Activated naive CD8-positive, alpha-beta T cell treated with anti-CD3 and anti-CD28 coated beads, Interleukin-2, amount 50 U/mL, for 24 hours (primary cell): ENCODE results near the gene CD101.
"Not testable (repeated sequence)": the region's sequence is repeated elsewhere in the genome, so short reads cannot be mapped to it uniquely, and the experiment has no call there.

Experiments
- ATAC-seq: fragments of 150-1000 bp; cut with Tn5 transposase; one replicate; pipeline ENCODE4 v1.10.0; 2021
- DNase-seq: peaks from one replicate; pipeline ENCODE4 v3.0.0; 2021
- H3K27ac Mint-ChIP-seq: one replicate; pipeline ENCODE4 v1.8.0; 2021; ENCODE audit warnings: mild to moderate bottlenecking, mixed read lengths
- H3K27me3 Mint-ChIP-seq: one replicate; pipeline ENCODE4 v1.8.0; 2021; ENCODE audit warnings: mixed read lengths
- H3K36me3 Mint-ChIP-seq: one replicate; pipeline ENCODE4 v1.8.0; 2021; ENCODE audit warnings: low read depth, mixed read lengths
- H3K4me1 Mint-ChIP-seq: one replicate; pipeline ENCODE4 v1.8.0; 2021; ENCODE audit warnings: mixed read lengths
- H3K4me3 Mint-ChIP-seq: one replicate; pipeline ENCODE4 v1.8.0; 2021; ENCODE audit warnings: mild to moderate bottlenecking, moderate library complexity, mixed read lengths
- H3K9me3 Mint-ChIP-seq: one replicate; pipeline ENCODE4 v1.8.0; 2021; ENCODE audit warnings: mixed read lengths

CD101 gene

DNA sequence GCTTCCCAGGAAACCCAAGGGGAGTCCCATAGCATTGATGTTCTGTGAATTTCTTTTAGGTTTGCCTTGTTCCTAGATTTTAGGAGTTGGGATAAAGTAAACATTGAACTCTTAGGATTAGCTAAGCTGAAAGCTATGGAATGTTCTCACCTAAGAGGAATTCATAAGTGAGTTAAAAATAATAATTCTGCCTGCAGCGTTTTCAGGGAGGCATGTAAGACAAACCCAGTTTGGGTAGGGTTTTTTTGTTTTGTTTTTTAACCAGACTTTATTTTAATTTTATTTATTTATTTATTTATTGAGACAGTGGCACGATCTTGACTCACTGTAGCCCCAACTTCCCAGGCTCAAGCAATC is 28.9 kb upstream of the CD101 start:
- H3K36me3 Mint-ChIP-seq = peaks cover 12% of the 10 kb centered on the region

DNA sequence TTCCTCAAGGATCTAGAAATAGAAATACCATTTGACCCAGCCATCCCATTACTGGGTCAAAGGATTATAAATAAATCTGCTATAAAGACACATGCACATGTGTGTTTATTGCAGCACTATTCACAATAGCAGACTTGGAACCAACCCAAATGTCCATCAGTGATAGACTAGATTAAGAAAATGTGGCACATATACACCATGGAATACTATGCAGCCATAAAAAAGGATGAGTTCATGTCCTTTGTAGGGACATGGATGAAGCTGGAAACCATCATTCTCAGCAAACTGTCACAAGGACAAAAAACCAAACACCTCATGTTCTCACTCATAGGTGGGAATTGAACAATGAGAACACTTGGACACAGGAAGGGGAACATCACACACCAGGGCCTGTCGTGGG is 21.3 kb upstream of the CD101 start:
- H3K4me3 Mint-ChIP-seq, H3K36me3 Mint-ChIP-seq, ATAC-seq, H3K4me1 Mint-ChIP-seq, DNase-seq, H3K9me3 Mint-ChIP-seq, H3K27ac Mint-ChIP-seq, H3K27me3 Mint-ChIP-seq: not testable (repeated sequence)

More for the DNA sequence above, 28.9 kb upstream of the CD101 start:
- Mint-ChIP-seq H3K27ac (no peak overlapping the region), H3K4me1 (no peaks in the 10 kb centered on the region), H3K4me3 (no peak overlapping the region), H3K27me3 (no peaks in the 10 kb centered on the region), H3K9me3 (peaks cover 6% of the 10 kb centered on the region)
- no peak for DNase-seq
- no peak for ATAC-seq

DNA sequence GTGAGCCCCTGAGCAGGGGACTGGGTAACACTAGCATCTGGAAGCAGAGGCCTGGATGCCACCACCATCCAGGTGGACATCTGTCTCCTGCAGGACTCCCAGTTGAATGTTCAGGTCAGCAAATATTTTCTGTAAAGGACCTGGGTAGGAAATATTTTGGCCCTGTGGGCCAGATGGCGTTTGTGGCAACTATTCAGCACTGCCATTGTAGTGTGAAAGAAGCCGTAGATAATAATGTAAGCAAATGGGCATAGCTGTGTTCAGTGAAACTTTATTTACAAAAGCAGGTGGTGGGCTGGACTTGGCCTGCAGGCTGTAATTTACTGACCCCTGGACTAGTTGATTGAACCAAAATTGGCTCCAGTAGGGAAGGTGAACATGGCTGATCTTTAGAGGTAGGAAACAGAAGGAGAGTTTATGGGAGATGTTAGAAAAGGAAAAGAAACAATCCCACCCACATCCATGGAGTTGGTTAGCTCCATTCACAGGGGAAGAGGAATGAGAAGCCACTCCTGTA is 20.0 kb upstream of the CD101 start:
- Mint-ChIP-seq H3K9me3 (no peaks in the 10 kb centered on the region), H3K27ac (no peak overlapping the region), H3K27me3 (no peaks in the 10 kb centered on the region), H3K4me3 (no peak overlapping the region), H3K4me1 (peaks cover 11% of the 10 kb centered on the region), H3K36me3 (no peaks in the 10 kb centered on the region)
- ATAC-seq = no peak
- no peak for DNase-seq

DNA sequence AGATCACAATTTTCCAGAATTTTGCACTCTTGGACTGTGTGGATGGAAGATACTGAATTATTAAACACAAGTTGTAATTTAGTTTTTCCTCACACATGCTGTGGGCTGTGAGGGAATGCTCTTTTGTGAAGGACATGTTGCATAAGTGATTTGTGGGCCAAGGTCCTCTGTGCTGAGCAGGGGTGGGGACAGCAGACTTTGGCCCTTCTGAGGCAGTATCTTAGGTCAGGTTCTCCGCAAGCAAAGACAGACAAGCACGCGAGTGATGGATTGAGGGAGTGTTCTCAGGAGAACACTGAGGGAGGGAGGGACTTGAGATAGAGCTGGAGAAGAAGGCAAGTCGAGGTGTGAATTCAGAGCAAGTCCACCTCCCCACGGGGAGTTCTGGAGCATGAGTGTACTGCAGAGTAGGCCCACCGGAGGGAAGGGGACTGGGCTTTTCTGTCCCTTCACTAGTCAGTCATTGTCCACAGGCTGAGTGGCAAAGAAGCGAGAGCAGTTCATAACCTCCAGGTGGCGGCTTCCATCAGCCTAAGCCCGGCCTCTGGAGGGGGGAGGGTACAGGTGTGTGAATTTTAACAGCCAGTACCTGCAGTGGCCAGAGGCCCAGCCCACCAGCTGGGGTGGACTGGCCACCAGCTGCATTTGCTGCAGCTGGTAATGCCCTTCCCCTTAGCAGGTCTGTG is 19.1 kb upstream of the CD101 start:
- Mint-ChIP-seq H3K4me1 (peaks cover 19% of the 10 kb centered on the region), H3K27ac (no peak overlapping the region)
- no peak for ATAC-seq

DNA sequence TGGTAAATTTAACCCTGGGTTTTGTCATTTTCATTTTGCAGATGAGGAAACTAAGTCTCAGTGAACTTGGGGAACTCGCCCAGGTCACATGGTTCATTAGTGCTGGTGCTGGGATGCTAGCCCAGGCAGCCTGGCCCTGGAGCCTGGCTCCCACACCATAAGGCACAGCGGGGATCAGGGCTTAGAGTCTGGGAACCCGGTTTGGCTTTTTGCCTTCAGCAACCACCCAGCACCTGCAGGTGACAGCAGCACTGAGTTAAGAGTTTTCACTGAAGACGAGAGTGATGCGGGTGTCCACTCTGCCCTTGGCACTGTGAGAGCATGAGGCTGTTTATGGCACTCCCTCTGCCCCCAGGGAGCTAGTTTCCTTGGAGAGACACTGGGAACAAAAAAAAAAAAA is 18.4 kb upstream of the CD101 start:
- ATAC-seq = no peak
- Mint-ChIP-seq H3K4me1 (peaks cover 26% of the 10 kb centered on the region), H3K27me3 (no peaks in the 10 kb centered on the region), H3K27ac (no peak overlapping the region), H3K4me3 (no peak overlapping the region), H3K9me3 (no peaks in the 10 kb centered on the region), H3K36me3 (no peaks in the 10 kb centered on the region)
- DNase-seq = no peak

More for the DNA sequence above, 19.1 kb upstream of the CD101 start:
- DNase-seq = no peak
- H3K36me3 Mint-ChIP-seq = no peaks in the 10 kb centered on the region
- no peak overlapping the region for H3K4me3 Mint-ChIP-seq
- H3K9me3 Mint-ChIP-seq = no peaks in the 10 kb centered on the region
- no peaks in the 10 kb centered on the region for H3K27me3 Mint-ChIP-seq

DNA sequence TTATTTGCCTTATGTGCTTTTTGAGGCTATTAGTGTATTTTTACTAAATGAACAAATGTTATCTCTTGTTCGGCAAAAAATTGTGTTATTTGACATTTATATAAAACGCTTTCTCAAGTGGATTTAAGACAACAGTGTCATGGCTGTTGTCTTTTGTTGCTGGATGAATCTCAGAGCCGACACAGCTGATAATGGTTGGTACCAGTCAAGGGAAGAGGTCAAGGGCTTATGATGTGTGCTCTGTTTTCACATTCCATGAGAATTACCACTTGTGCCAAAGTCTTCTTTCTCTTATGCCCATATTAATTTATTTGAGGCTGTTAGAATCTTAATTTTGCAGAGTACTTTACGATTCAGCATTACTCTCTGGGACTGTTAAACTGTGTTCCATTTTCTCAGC is 17.9 kb upstream of the CD101 start:
- Mint-ChIP-seq H3K9me3 (no peaks in the 10 kb centered on the region), H3K27ac (no peak overlapping the region)
- ATAC-seq = no peak

DNA sequence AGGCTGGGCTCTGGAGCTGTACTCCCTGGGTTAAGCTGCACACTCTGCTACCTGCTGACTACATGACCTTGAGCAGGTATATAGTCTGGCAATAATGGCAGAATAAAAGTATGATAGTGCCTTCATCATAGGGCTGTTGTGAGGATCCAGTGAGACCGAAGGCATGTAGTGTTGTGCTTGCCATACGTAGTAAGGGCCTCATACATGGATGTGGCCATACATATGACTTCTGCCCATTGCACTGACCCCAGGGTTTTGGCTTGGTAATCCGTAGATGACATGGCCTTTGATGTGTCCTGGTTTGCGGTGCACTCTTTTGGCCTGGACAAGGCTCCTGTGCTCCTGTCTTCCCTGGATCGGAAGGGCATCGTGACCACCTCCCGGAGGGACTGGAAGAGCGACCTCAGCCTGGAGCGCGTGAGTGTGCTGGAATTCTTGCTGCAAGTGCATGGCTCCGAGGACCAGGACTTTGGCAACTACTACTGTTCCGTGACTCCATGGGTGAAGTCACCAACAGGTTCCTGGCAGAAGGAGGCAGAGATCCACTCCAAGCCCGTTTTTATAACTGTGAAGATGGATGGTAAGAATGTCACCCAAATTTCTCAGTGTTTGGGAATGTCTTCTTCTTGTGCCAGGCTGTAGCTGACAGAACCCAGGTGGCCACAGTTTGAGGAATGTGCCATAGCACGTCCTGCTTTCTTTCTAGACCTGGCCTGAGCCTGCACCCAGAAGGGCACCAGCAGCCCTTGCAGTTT is 17.0 kb upstream of the CD101 start:
- peaks cover 33% of the 10 kb centered on the region for H3K4me1 Mint-ChIP-seq
- no peaks in the 10 kb centered on the region for H3K9me3 Mint-ChIP-seq
- H3K36me3 Mint-ChIP-seq = peaks cover 2% of the 10 kb centered on the region
- no peak overlapping the region for H3K4me3 Mint-ChIP-seq
- no peaks in the 10 kb centered on the region for H3K27me3 Mint-ChIP-seq
- ATAC-seq = no peak
- H3K27ac Mint-ChIP-seq = no peak overlapping the region
- DNase-seq = no peak

More for the DNA sequence above, 17.9 kb upstream of the CD101 start:
- H3K4me1 Mint-ChIP-seq = peaks cover 32% of the 10 kb centered on the region
- H3K27me3 Mint-ChIP-seq = no peaks in the 10 kb centered on the region
- H3K4me3 Mint-ChIP-seq = no peak overlapping the region
- DNase-seq = no peak
- H3K36me3 Mint-ChIP-seq = peaks cover 1% of the 10 kb centered on the region

DNA sequence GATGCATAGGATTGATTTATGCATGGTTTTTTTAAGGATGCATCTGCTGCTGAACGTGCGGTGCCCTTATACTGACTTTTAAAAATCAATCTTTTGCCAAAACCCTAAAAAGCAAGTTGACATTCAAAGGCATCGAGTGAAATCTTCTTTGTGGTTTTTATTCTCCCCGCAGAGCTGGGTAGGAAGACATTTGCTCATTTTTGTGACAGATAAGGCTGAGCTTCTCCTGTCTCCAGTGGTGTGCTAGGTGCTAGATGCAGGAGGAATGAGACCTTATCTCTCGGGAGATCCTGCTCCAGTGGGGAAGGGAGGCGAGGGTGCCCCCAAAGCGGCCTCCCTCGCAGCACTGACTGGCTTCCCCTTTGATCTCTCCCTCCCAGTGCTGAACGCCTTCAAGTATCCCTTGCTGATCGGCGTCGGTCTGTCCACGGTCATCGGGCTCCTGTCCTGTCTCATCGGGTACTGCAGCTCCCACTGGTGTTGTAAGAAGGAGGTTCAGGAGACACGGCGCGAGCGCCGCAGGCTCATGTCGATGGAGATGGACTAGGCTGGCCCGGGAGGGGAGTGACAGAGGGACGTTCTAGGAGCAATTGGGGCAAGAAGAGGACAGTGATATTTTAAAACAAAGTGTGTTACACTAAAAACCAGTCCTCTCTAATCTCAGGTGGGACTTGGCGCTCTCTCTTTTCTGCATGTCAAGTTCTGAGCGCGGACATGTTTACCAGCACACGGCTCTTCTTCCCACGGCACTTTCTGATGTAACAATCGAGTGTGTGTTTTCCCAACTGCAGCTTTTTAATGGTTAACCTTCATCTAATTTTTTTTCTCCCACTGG is 14.9 kb upstream of the CD101 start:
- Mint-ChIP-seq H3K4me1 (peaks cover 52% of the 10 kb centered on the region), H3K27ac (peak overlapping the region; percentile 89), H3K27me3 (no peaks in the 10 kb centered on the region), H3K9me3 (no peaks in the 10 kb centered on the region), H3K4me3 (peak overlapping the region; percentile 66), H3K36me3 (peaks cover 2% of the 10 kb centered on the region)
- ATAC-seq (peak; percentile 65), DNase-seq (peak; percentile 39)

DNA sequence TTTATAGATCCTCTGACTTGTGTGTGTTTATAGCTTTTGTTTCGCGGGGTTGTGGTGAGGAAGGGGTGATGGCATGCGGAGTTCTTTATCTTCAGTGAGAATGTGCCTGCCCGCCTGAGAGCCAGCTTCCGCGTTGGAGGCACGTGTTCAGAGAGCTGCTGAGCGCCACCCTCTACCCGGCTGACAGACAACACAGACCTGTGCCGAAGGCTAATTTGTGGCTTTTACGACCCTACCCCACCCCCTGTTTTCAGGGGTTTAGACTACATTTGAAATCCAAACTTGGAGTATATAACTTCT is 14.4 kb upstream of the CD101 start:
- Mint-ChIP-seq H3K4me1 (peaks cover 55% of the 10 kb centered on the region), H3K9me3 (no peaks in the 10 kb centered on the region), H3K27me3 (no peaks in the 10 kb centered on the region), H3K27ac (peak overlapping the region; percentile 89), H3K36me3 (peaks cover 2% of the 10 kb centered on the region), H3K4me3 (peak overlapping the region; percentile 66)
- ATAC-seq (peak; percentile 63), DNase-seq (peak; percentile 63)

DNA sequence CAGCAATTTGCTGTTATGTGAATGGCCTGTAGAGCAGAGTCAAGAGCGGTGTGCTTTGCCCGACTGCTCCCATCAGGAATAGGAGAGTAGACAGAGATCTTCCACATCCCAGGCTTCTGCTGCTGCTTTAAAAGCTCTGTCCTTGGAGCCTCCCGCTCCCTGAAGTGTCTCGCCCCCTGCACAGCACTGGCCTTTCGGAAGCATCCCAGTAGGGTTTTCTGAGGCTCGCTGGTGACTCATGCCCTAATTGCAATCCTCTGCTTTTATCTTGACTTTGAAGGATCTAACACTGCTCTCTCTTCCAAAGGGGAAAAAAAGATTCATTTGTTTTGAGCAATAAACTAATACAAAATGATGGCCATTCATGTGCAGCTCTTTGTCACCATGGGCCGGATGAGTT is 13.3 kb upstream of the CD101 start:
- DNase-seq (no peak), ATAC-seq (no peak)
- peaks cover 2% of the 10 kb centered on the region for H3K36me3 Mint-ChIP-seq
- H3K27ac Mint-ChIP-seq = no peak overlapping the region
- no peak overlapping the region for H3K4me3 Mint-ChIP-seq
- no peaks in the 10 kb centered on the region for H3K9me3 Mint-ChIP-seq
- peaks cover 55% of the 10 kb centered on the region for H3K4me1 Mint-ChIP-seq
- no peaks in the 10 kb centered on the region for H3K27me3 Mint-ChIP-seq

DNA sequence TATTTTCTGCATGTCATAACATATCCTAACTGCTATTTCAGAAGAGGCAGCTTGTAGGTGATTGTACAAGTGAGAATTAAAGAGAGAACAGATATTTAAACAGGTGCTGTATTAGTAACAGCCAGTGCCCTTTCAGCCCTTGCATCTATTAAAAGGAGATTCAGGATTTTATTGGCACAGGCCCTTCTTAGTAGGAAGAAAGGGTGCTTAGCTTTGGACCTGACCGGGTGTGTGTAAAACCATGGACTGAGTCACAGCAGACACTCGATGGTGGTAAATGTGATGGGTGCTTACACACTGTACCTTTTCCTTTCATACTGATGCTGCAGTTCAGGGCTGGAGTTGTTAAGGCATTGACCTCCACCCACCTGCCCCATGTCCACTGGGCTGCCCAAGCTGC is 12.7 kb upstream of the CD101 start:
- Mint-ChIP-seq H3K27ac (no peak overlapping the region), H3K4me3 (no peak overlapping the region), H3K4me1 (peaks cover 55% of the 10 kb centered on the region), H3K9me3 (no peaks in the 10 kb centered on the region), H3K27me3 (no peaks in the 10 kb centered on the region), H3K36me3 (peaks cover 2% of the 10 kb centered on the region)
- DNase-seq (no peak), ATAC-seq (no peak)

DNA sequence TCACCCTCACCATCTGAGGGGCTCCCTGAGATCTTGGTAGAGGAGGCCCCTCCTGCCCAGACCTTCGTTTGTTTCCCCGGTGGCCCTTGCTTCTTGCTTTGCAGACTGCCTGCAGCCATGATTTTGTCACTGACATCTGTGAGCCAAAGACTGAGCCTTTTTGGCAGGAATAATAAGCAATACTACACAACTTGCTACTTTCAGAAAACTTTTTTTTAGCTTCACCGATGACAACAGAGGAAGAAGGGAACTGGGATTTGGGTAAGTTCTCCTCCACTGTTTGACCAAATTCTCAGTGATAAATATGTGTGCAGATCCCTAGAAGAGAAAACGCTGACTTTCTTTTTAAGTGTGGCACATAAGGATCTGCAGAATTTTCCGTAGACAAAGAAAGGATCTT is 11.7 kb upstream of the CD101 start:
- ATAC-seq (no peak), DNase-seq (no peak)
- H3K4me3 Mint-ChIP-seq = no peak overlapping the region
- peaks cover 55% of the 10 kb centered on the region for H3K4me1 Mint-ChIP-seq
- no peaks in the 10 kb centered on the region for H3K9me3 Mint-ChIP-seq
- no peaks in the 10 kb centered on the region for H3K27me3 Mint-ChIP-seq
- no peak overlapping the region for H3K27ac Mint-ChIP-seq
- peaks cover 2% of the 10 kb centered on the region for H3K36me3 Mint-ChIP-seq

DNA sequence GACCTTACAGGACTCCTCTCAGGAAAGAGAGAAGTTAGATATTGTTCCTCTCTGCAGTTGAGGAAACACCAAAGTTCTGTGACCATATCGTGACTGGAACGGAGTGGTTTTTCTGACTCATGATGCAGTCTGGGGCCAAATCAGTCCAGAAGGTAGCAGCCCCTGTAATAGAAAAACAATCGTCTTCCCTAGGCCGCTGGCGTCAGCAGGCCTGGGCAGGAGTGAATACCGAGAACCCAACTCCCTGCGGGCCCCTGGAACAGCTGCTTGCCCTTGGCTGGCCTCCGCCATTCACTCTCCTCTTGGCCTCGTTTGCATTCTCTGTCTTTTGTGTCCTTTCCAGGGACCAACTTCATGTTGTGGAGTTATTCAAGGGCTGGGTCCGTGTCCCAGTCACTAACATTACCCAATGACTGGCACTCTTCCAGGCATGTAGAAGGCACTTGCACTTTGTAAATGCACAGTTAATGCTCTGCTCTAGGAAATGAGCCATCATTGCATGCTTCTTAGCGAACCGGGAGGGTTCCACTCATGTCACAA is 10.9 kb upstream of the CD101 start:
- DNase-seq (no peak), ATAC-seq (no peak)
- H3K4me3 Mint-ChIP-seq = no peak overlapping the region
- peaks cover 53% of the 10 kb centered on the region for H3K4me1 Mint-ChIP-seq
- H3K27me3 Mint-ChIP-seq = no peaks in the 10 kb centered on the region
- no peaks in the 10 kb centered on the region for H3K9me3 Mint-ChIP-seq
- H3K27ac Mint-ChIP-seq = no peak overlapping the region
- H3K36me3 Mint-ChIP-seq = peaks cover 2% of the 10 kb centered on the region

DNA sequence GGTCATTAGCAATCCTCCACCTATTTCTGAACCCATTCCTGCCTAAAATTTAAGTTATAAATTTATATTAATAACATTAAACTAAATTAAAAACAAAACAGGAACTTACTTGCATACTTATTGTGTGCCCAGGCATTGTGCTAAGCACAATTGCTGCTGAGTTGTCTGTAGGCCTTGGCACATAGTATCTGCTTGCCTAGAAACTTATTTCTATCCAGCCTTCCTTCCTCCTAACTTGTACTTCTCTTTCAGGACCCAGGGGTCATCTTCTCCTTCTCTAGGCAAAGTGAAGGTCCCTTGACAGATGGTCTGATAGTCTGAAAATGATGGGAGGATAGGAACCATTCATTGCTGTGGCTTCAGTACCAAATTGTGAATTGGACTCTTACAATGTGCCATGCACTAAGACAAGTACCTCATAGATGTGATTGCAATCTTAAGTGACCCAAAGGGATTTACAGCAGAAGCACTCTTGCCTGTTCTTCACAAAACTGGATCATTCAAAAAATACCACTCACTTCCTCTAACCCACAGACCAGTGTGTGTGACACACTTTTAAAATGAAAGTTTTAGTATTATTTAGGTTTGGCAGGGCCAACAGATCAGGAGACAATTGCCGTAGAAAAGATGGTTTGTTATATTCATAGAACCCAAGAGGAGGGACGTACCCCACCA is 10.3 kb upstream of the CD101 start:
- Mint-ChIP-seq H3K4me1 (peaks cover 47% of the 10 kb centered on the region), H3K4me3 (no peak overlapping the region), H3K27me3 (no peaks in the 10 kb centered on the region), H3K36me3 (peaks cover 2% of the 10 kb centered on the region), H3K9me3 (no peaks in the 10 kb centered on the region), H3K27ac (no peak overlapping the region)
- no peak for ATAC-seq
- DNase-seq = no peak
